Skeletal muscle tissue (tissue), 4 donors: ENCODE results near the gene STAC3. TPM values are rescaled to one million over a fixed set of nuclear protein-coding genes. Genes with fewer than 3 reads are reported as not detected.

Experiments used
- H3K27ac ChIP-seq: one replicate; pipeline ENCODE4 v1.7.0; 2013; ENCODE audit warnings: mild to moderate bottlenecking, low read depth, low read length, inconsistent platforms
- H3K27me3 ChIP-seq, 3 donors: one replicate each; pipeline ENCODE4 v1.7.0; 2013; ENCODE audit warnings: low read length in 3 of 3; ENCODE audit not compliant: control insufficient read depth in 3 of 3, insufficient read depth in 3 of 3
- H3K36me3 ChIP-seq, 3 donors: one replicate each; pipeline ENCODE4 v1.7.0; 2013; ENCODE audit warnings: low read length in 3 of 3; ENCODE audit not compliant: control insufficient read depth in 3 of 3, insufficient read depth in 3 of 3
- H3K4me1 ChIP-seq, 3 donors: one replicate each; pipeline ENCODE4 v1.7.0; 2013; ENCODE audit warnings: low read length in 3 of 3, mild to moderate bottlenecking in 3 of 3; ENCODE audit not compliant: control insufficient read depth in 3 of 3, insufficient read depth in 3 of 3
- H3K4me3 ChIP-seq, 3 donors: one replicate each; pipeline ENCODE4 v1.7.0; 2013; ENCODE audit warnings: low read length in 3 of 3
- H3K9ac ChIP-seq, 3 donors: one replicate each; pipeline ENCODE4 v1.7.0; 2013; ENCODE audit warnings: low read length in 3 of 3, mild to moderate bottlenecking in 3 of 3, moderate library complexity in 2 of 3, low read depth in 1 of 3
- H3K9me3 ChIP-seq, 3 donors: one replicate each; pipeline ENCODE4 v1.7.0; 2013; ENCODE audit warnings: low read length in 3 of 3; ENCODE audit not compliant: control insufficient read depth in 3 of 3
- total RNA-seq: library from RNA; depleted of rRNA; stranded (reverse); fragments of >200 nt; gene quantifications from one replicate; pipeline ENCODE4 v1.2.3, GENCODE V29; 2014
- donor health status: Osteomylitis.

Gene STAC3
- total RNA-seq, 1 donor from 2014 or later: 166 TPM

GRCh38 chr12:57242329-57242690 lies 8.7 kb downstream of the STAC3 start:
- peak overlapping the region in 1 of 3 donors; percentile 16 for H3K9ac ChIP-seq
- H3K27me3 ChIP-seq: peaks cover 20 to 40% (median 30%) of the 10 kb centered on the region in 3 donors
- H3K4me1 ChIP-seq: peaks cover 65 to 95% (median 83%) of the 10 kb centered on the region in 3 donors
- H3K4me3 ChIP-seq: peak overlapping the region; percentile 37 to 45 (median 43)
- peak overlapping the region; percentile 44 for H3K27ac ChIP-seq
- H3K9me3 ChIP-seq: no peaks in the 10 kb centered on the region
- peaks cover 19 to 22% (median 19%) of the 10 kb centered on the region in 3 donors for H3K36me3 ChIP-seq

DNA sequence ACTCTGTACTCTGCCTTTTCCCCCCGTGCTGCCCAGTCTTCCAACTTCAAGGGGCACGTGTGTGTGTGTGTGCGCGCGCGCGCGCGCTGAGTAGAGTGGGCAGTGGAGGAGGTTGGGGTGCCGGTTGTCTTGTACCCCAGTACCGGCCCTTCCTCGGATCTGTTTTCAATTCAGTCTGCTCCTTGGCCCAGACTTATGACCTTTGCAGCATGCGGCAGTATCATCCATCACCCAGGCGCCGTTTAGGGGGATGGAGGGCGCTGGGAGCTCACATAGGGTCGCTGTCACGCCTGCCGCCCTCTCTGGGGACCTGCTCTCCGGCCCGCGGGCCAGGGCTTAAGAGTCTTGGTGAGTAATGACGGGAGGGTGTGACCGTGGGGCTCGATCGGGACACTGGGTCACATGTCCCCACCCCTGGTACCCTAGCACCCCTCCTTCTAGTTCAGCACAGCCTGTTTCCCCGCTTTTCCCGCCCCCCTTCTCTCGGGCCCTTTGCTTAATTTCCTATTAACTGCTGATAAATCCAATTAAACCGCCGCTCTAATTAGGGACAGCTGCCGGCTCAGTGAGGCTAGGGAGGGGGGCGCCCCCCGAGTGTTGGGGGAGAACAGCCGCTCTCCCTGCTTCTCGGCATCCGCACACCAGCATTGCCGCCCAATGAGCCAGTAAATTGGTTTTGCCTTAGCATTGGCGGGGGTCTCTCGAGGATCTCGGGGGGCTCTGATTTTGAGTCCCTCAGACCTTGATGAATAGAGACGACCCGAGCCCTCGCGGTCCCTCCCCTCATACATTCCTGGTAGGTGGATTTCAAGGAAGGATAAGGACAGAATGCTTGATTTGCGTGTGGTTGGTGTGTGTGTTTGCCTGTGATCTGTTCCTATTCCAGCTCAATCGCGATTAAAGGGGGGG lies 9.3 kb downstream of the STAC3 start:
- peaks cover 24 to 47% (median 30%) of the 10 kb centered on the region in 3 donors for H3K27me3 ChIP-seq
- peak overlapping the region in 1 of 3 donors; percentile 66 for H3K4me3 ChIP-seq
- peak overlapping the region in 2 of 3 donors; percentile 54 to 59 for H3K9ac ChIP-seq
- peaks cover 14 to 17% (median 14%) of the 10 kb centered on the region in 3 donors for H3K36me3 ChIP-seq
- H3K9me3 ChIP-seq: no peaks in the 10 kb centered on the region
- peaks cover 64 to 92% (median 80%) of the 10 kb centered on the region in 3 donors for H3K4me1 ChIP-seq
- peak overlapping the region; percentile 44 for H3K27ac ChIP-seq

- Histone ChIP-seq H3K36me3 (peaks cover 12 to 14% (median 14%) of the 10 kb centered on the region in 3 donors), H3K4me1 (peaks cover 59 to 87% (median 77%) of the 10 kb centered on the region in 3 donors), H3K9ac (peak overlapping the region in 2 of 3 donors; percentile 38 to 54), H3K4me3 (peak overlapping the region; percentile 40 to 73 (median 66)), H3K9me3 (no peaks in the 10 kb centered on the region), H3K27me3 (peaks cover 26 to 54% (median 35%) of the 10 kb centered on the region in 3 donors), H3K27ac (no peak overlapping the region)
Observed at GRCh38 chr12:57240926-57241401, 10.0 kb downstream of the STAC3 start.

DNA sequence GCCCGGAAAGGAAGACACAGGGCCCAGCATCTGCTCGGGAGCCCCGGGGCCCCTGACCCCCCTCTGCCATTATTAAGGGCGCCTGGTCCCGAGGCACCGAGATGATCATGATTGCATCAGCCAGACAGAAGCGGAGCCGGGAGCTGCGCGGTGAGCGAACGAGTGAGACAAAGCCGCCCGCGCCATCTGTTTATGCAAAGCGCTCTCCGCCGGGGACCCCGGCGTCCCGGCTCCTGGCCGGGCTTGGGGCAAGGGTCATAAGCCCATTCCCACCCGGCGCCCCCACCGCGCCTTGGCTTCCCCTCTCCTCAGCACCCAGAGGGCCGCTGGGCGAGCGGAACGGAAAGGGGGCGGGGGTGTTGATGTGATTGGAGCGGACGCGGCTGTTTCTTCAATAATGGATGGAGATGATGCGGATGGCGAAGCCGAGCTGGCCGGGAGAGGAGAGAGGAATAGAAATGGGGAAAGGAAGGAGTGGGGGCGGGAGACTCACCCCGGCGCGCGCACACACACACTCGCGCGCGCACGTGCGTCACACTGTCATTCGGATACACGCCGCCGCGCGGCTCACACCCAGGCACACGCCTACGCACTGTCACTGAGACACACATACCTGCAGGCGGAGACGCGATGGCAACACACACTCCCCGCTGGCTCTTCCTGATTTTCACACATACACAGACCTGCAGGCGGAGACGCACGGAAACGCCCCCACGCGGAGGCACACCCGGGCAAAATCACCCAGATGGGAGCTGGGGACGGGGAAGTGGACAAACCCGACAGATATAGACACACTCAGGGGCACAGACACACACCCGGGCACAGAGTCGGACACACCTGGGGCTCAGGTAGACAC lies 10.7 kb downstream of the STAC3 start:
- Histone ChIP-seq H3K4me3 (peak overlapping the region; percentile 54 to 73 (median 66)), H3K9ac (peak overlapping the region in 2 of 3 donors; percentile 38 to 54), H3K4me1 (peaks cover 59 to 80% (median 74%) of the 10 kb centered on the region in 3 donors), H3K27me3 (peaks cover 29 to 57% (median 39%) of the 10 kb centered on the region in 3 donors), H3K36me3 (peaks cover 10 to 14% (median 14%) of the 10 kb centered on the region in 3 donors), H3K27ac (peak overlapping the region; percentile 25), H3K9me3 (no peaks in the 10 kb centered on the region)

GRCh38 chr12:57239587-57240065 lies 11.4 kb downstream of the STAC3 start:
- Histone ChIP-seq H3K27ac (peak overlapping the region; percentile 25), H3K9ac (peak overlapping the region in 1 of 3 donors; percentile 54), H3K4me3 (peak overlapping the region; percentile 54 to 73 (median 66)), H3K27me3 (peaks cover 29 to 57% (median 39%) of the 10 kb centered on the region in 3 donors), H3K36me3 (peaks cover 5 to 10% (median 9%) of the 10 kb centered on the region in 3 donors), H3K4me1 (peaks cover 54 to 73% (median 69%) of the 10 kb centered on the region in 3 donors), H3K9me3 (no peaks in the 10 kb centered on the region)

DNA sequence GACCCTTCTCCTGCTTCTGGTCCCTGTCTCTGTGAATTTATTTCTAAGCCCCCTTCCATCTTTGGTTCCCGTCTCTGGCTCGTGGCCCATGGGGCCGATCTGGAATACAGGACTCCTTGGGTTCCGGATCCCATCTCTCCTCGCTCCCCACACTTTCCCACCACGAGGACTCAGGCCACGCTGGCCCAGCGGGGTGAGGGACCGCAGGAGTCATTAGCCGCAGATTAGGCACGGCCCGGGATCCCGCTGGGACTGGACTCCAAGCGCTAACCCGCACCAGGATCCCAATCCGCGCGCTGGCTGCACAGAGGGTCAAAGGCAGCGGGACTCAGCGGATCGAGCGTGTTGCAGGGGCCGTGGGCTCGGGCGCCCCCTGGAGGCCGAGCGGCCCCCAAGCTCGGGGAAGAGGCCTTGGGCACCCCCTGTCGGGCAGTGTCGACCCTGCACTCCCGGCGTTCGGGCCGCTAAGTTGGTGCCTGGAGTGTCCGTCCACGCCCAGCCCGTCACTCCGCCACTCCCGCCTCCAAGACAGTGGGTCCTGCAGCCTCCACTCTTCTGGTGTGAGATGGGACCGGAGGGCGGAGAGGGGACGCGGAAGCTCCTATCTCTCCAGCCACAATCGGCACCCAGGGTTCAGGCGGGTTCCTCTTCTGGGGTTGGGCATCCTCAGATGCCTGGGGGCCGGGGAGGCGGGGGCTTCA lies 12.0 kb downstream of the STAC3 start:
- Histone ChIP-seq H3K4me3 (peak overlapping the region; percentile 66 to 76 (median 73)), H3K27me3 (peaks cover 29 to 57% (median 39%) of the 10 kb centered on the region in 3 donors), H3K27ac (no peak overlapping the region), H3K4me1 (peaks cover 47 to 70% (median 63%) of the 10 kb centered on the region in 3 donors), H3K9ac (peak overlapping the region; percentile 34 to 79 (median 51)), H3K9me3 (no peaks in the 10 kb centered on the region), H3K36me3 (peaks cover 6 to 10% (median 8%) of the 10 kb centered on the region in 3 donors)

DNA sequence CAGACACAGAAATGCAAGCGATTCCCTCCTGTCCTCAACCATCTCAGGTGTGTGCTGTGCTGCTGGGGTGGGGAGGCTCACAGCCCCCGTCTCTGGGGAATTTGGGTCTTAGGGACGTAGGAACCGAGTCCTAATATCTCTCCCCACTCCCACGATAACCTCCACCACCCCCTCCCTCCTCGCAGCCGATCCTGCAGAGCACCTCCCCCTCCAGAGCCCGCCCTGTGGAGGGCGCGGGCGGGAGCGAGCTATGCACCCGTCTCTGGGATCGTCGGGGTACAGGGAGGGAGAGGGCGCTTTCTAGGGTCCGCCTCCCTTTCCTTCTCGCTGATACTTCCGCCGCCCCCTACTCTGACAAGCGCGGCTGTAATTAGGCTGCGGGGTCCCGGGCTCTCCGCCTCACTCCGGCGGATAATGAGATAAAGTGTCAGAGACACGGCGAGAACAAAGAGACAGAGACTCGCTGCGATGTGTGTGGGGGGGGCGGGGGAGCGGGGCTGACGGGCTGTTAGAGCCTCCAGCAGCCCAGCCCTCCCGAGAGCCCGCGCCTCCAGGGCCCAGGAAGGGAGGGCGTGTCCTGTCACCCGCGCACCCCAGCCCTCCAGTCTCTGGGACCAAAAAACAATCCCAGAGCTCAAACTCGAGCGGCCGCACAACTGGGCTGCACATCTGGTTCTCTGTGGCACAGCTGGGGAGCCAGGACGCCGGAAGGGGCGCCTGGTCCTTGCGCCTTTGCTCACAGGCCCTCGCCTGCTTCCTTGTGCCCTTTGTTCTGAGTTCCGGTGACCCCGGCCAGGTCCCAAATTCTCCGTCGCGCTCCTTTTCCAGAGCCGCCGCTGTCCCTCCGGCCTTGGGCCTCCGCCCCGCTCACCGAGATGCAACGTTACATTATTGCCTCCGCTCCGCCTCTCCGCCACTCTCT lies 12.8 kb downstream of the STAC3 start:
- H3K4me1 ChIP-seq: peaks cover 41 to 68% (median 56%) of the 10 kb centered on the region in 3 donors
- H3K9ac ChIP-seq: peak overlapping the region; percentile 34 to 79 (median 51)
- H3K36me3 ChIP-seq: peaks cover 13 to 14% (median 14%) of the 10 kb centered on the region in 3 donors
- no peak overlapping the region for H3K27ac ChIP-seq
- peak overlapping the region; percentile 66 to 76 (median 73) for H3K4me3 ChIP-seq
- no peaks in the 10 kb centered on the region for H3K9me3 ChIP-seq
- peaks cover 29 to 54% (median 37%) of the 10 kb centered on the region in 3 donors for H3K27me3 ChIP-seq

DNA sequence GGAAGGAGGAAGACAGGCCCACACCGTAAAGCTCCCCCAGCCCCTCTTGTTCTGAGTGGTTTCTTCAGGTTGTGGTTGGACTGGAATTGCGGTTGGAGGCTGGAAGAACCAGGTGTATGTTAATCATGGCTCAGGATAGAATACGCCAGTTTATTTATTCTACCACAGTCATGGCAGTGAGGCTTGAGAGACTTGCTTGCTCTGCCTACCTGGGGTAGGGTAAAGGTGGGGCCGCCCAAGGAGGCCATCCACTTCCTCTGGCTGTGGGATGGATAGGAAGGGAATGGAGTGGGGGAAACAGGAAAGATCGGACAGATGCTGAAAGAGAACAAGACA lies 13.4 kb downstream of the STAC3 start:
- Histone ChIP-seq H3K9me3 (no peaks in the 10 kb centered on the region), H3K9ac (peak overlapping the region in 1 of 3 donors; percentile 25), H3K36me3 (peaks cover 19 to 21% (median 20%) of the 10 kb centered on the region in 3 donors), H3K4me1 (peaks cover 35 to 62% (median 49%) of the 10 kb centered on the region in 3 donors), H3K27ac (no peak overlapping the region), H3K27me3 (peaks cover 29 to 49% (median 31%) of the 10 kb centered on the region in 3 donors), H3K4me3 (no peak overlapping the region)
